HuH-7 (cell line): ENCODE results near the gene PPP1R13L.

ENCODE experiments used
- DNase-seq: peaks from one replicate; pipeline ENCODE4 v3.0.0; 2011; ENCODE audit warnings: low spot score

The PPP1R13L gene

DNA sequence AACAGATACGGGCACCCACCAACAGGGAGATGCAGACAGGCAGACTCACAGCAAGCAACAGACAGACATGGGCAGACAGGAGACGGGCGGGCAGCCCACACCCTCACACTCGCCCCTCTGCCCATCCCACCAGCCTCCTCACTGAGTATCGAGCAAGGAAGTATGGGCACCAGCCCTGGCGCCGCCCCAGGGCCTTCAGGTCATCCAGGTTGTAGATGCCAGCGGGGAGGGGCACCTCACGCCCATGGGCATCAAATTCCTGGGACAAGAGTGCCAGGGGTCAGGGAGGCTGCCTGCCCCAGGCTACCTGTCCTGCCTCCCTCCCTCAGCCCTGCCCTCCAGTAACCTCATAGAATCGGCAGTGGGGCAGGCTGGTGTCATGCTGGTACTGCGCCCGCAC, 40.2 kb downstream of the PPP1R13L start:
- no peak for DNase-seq

DNA sequence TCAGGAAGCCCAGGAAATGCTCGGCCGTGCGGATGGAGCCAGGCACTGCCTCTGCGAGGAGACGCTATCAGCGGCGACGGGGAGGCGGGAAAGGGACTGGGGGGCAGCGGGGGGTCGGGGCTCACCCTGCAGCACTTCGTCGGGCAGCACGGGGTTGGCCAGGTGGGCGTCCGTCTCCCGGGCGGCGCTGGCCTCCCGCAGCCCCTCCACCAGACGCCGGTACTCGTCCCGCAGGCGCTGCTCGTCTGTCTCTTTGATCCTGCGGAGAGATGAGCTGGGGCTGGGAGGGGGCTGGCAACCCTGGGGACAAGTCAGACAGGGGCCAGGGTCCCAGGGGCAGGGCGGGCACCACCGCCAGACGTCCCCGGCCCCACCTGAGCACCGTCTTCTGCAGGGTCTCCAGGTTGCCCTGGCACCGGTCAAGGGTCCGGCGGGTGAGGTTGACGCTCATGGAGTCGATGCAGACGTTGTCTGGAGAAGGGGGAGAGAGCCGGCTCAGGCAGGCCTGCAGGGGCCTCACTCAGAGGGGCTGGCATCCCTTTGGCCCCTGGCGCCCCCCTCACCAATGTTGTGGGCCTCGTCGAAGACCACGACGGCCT, 40.9 kb downstream of the PPP1R13L start:
- no peak for DNase-seq

GRCh38 chr19:45362291-45362690, 42.6 kb downstream of the PPP1R13L start:
- no peak for DNase-seq

GRCh38 chr19:45361608-45362007, 43.3 kb downstream of the PPP1R13L start:
- no peak for DNase-seq

GRCh38 chr19:45358213-45358792, 46.6 kb downstream of the PPP1R13L start:
- DNase-seq, result no peak

- DNase-seq, result no peak
Observed at GRCh38 chr19:45357445-45357783, 47.5 kb downstream of the PPP1R13L start.

GRCh38 chr19:45356760-45357444, 48.0 kb downstream of the PPP1R13L start:
- no peak for DNase-seq

- no peak for DNase-seq
Observed at GRCh38 chr19:45355910-45356309, 49.0 kb downstream of the PPP1R13L start.

DNA sequence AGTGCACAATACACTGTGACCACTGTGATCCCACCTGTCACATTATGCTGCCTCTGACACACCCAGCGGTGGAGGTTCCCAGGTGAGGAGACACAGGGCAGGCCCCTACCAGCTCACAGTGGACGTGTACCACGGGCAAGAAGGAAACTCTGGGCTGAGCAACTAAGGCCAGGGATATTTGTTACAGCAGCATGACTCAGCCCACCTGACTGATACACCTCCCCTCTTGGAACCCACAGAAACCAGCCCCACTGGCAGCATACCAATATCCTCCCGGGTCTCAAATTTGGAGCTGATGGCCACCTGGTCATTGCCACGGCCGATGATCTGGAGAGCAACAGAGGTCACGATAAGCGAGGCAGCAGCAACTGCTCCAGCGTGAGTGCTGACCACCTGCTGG, 49.5 kb downstream of the PPP1R13L start:
- no peak for DNase-seq

- no peak for DNase-seq
Observed at GRCh38 chr19:45354241-45354842, 50.5 kb downstream of the PPP1R13L start.

- no peak for DNase-seq
Observed at GRCh38 chr19:45352914-45353796, 51.7 kb downstream of the PPP1R13L start.

GRCh38 chr19:45352471-45352870, 52.4 kb downstream of the PPP1R13L start:
- no peak for DNase-seq

- no peak for DNase-seq
Observed at GRCh38 chr19:45352062-45352461, 52.8 kb downstream of the PPP1R13L start.

DNA sequence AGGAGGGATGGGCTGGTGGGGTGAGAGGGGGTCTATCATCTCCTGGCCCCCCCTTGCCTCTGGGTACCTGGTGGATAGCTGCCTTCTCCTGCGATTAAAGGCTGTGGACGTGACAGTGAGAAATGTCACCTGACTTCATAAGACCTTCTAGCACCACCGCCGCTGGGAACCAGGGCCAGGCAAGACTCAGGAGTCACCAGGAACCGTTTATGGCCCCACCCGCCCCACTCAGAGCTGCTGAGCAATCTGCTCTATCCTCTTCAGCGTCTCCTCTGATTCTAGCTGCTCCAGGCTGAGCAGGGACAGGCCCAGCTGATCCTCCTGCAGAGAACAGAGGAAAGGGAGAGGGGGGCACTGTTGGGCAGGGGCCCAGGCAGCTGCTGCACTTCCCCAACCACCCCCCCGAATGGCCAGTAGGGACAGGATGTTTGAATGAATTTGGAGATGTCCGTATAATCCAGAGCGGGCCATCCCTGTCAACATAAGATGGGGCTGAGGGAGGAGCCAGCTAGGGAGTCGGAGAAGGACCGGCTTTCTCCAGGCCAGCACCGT, 53.4 kb downstream of the PPP1R13L start:
- no peak for DNase-seq

- DNase-seq, result no peak
Observed at GRCh38 chr19:45350477-45351058, 54.3 kb downstream of the PPP1R13L start.

GRCh38 chr19:45349430-45349941, 55.4 kb downstream of the PPP1R13L start:
- DNase-seq, result no peak

GRCh38 chr19:45349126-45349415, 55.8 kb downstream of the PPP1R13L start:
- no peak for DNase-seq

DNA sequence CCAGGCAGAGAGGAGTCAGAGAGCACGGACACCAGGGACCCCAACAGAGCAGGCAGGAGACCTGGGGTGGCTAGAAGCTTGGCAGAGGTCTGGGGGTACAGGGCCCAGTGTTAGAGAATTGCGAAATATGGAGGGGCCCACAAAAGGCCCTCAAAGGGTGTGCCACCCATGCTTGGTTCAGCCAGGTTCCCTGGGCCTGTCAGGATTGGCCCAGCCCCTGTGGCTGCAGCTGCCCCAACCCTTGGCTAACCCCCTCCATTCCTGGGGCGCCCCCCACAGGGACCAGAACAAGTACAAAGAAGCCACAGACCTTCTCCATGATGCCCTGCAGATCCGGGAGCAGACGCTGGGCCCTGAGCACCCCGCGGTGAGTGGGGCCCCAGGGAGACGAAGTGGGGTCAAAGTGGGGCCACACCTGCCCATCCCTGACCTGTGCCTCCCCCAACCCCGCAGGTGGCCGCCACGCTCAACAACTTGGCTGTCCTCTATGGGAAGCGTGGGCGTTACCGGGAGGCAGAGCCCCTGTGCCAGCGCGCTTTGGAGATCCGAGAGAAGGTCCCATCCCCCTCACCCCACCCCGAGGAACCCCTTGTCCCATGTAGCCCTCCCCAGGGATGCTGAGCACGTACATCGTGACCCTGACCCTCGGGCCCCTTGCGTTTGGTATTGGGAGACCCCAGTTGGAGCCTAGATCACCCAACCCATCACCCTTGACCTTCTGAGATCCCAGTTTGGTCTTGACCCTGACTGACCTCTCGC, 56.3 kb downstream of the PPP1R13L start:
- DNase-seq, result no peak

DNA sequence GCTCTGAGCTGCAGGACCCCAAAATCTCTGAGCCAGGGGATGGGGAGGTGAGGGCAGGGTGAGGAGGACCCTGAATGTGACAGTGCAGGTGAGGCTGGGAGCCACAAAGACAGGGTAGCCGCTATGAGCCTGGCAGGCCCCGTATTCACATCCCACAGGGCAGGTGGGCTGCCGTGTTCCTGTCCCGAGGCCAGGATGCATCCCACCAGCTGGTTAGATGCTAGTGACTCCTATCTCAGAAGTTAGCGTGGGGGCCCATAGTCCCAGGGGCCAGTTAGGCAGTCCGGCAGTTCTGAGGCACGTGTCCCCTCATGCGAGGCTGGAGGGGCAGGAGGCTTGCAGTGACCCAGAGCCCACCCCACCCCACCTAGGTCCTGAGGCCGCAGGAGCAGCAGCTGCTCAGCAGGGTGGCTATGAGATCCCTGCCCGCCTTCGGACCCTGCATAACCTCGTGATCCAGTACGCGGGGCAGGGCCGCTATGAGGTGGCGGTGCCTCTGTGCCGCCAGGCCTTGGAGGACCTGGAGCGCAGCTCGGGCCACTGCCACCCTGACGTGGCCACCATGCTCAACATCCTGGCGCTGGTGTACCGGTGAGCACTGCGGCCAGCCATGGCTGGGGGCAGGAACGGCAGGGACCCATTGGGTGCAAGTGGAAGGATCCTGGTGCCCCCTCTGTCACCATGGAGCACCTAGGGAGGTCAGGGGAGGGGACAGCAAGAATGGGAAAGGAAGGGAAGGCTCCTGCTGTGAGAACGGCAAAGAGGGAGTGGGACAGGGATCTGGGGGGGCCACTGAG, 57.1 kb downstream of the PPP1R13L start:
- no peak for DNase-seq

DNA sequence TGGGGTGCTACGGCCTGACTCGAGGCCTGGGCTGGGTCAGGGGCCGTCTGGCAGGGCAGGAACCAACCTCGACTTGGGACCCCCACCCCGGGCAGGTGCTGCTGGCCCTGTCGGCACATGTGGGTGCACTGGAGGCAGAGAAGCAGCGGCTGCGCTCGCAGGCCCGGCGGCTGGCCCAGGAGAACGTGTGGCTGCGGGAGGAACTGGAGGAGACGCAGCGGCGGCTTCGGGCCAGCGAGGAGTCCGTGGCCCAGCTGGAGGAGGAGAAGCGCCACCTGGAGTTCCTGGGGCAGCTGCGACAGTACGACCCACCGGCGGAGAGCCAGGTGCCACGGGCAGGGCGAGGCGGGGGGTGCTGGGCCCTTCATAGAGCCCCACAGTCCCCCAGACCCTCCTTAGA, 58.4 kb downstream of the PPP1R13L start:
- DNase-seq, result no peak
